H9 (cell line): ENCODE data around the gene SHPK. TPM values are rescaled to one million over a fixed set of nuclear protein-coding genes. Genes with fewer than 3 reads are reported as not detected.

Experiments used
- DNase-seq: peaks from one replicate; pipeline ENCODE4 v3.0.0-alpha.2; 2017
- H2AFZ ChIP-seq: one replicate; pipeline ENCODE4 v1.6.1; 2013; ENCODE audit warnings: mild to moderate bottlenecking, low read length, control low read depth, moderate library complexity
- H2AK5ac ChIP-seq: 2 replicates; pipeline ENCODE4 v1.6.1; 2013; ENCODE audit warnings: low read length, control low read depth, mixed read lengths; ENCODE audit not compliant: insufficient read length
- H2BK120ac ChIP-seq: one replicate; pipeline ENCODE4 v1.6.1; 2013; ENCODE audit warnings: low read depth, mild to moderate bottlenecking, low read length, control low read depth, inconsistent platforms; ENCODE audit not compliant: poor library complexity, severe bottlenecking
- H2BK12ac ChIP-seq: 2 replicates; pipeline ENCODE4 v1.6.1; 2013; ENCODE audit warnings: low read length, control low read depth, mixed read lengths, low read depth; ENCODE audit not compliant: insufficient read length
- H2BK15ac ChIP-seq: 2 replicates; pipeline ENCODE4 v1.6.1; 2013; ENCODE audit warnings: low read depth, low read length, control low read depth
- H2BK20ac ChIP-seq: one replicate; pipeline ENCODE4 v1.6.1; 2013; ENCODE audit warnings: low read depth, mild to moderate bottlenecking, low read length, control low read depth, inconsistent platforms; ENCODE audit not compliant: poor library complexity, severe bottlenecking
- H2BK5ac ChIP-seq: 2 replicates; pipeline ENCODE4 v1.6.1; 2013; ENCODE audit warnings: low read length, control low read depth, mixed read lengths; ENCODE audit not compliant: insufficient read length
- H3K14ac ChIP-seq: 2 replicates; pipeline ENCODE4 v1.6.1; 2013; ENCODE audit warnings: low read length, control low read depth; ENCODE audit not compliant: insufficient read depth
- H3K18ac ChIP-seq: 2 replicates; pipeline ENCODE4 v1.6.1; 2013; ENCODE audit warnings: low read depth, mild to moderate bottlenecking, mixed read lengths, low read length, control low read depth; ENCODE audit not compliant: insufficient read length
- H3K23ac ChIP-seq: 2 replicates; pipeline ENCODE4 v1.6.1; 2013; ENCODE audit warnings: low read length, control low read depth, mixed read lengths, low read depth; ENCODE audit not compliant: insufficient read length
- H3K23me2 ChIP-seq: 2 replicates; pipeline ENCODE4 v1.6.1; 2013; ENCODE audit warnings: low read depth, mild to moderate bottlenecking, mixed read lengths, low read length, control low read depth; ENCODE audit not compliant: insufficient read length, poor library complexity, severe bottlenecking
- H3K27ac ChIP-seq: 2 replicates; pipeline ENCODE4 v1.5.1; 2013; ENCODE audit warnings: low read length, control low read depth, mixed read lengths, low read depth; ENCODE audit not compliant: insufficient read length
- H3K27me3 ChIP-seq: 2 replicates; pipeline ENCODE4 v1.6.1; 2013; ENCODE audit warnings: low read length, control low read depth, inconsistent platforms; ENCODE audit not compliant: insufficient read depth
- H3K4ac ChIP-seq: 2 replicates; pipeline ENCODE4 v1.6.1; 2013; ENCODE audit warnings: low read depth, mild to moderate bottlenecking, control low read depth, inconsistent platforms, low read length, moderate library complexity
- H3K4me1 ChIP-seq: 2 replicates; pipeline ENCODE4 v1.6.1; 2013; ENCODE audit warnings: low read length, control low read depth, inconsistent platforms; ENCODE audit not compliant: insufficient read depth
- H3K4me2 ChIP-seq: 2 replicates; pipeline ENCODE4 v1.6.1; 2013; ENCODE audit warnings: low read length, control low read depth, mixed read lengths; ENCODE audit not compliant: insufficient read length, insufficient read depth
- H3K56ac ChIP-seq: 2 replicates; pipeline ENCODE4 v1.6.1; 2013; ENCODE audit warnings: low read depth, mild to moderate bottlenecking, mixed read lengths, low read length, control low read depth; ENCODE audit not compliant: insufficient read length
- H3K79me1 ChIP-seq: 2 replicates; pipeline ENCODE4 v1.6.1; 2013; ENCODE audit warnings: low read depth, mild to moderate bottlenecking, moderate library complexity, low read length, control low read depth, inconsistent platforms; ENCODE audit not compliant: insufficient read depth, poor library complexity, severe bottlenecking
- H3K79me2 ChIP-seq: 2 replicates; pipeline ENCODE4 v1.6.1; 2013; ENCODE audit warnings: low read length, control low read depth, inconsistent platforms; ENCODE audit not compliant: insufficient read depth
- H3K9ac ChIP-seq: 2 replicates; pipeline ENCODE4 v1.6.1; 2013; ENCODE audit warnings: low read length, control low read depth, mixed read lengths; ENCODE audit not compliant: insufficient read length; ENCODE audit errors: extremely low read depth
- H3K9me3 ChIP-seq: one replicate; pipeline ENCODE4 v1.6.1; 2013; ENCODE audit warnings: low read depth, low read length, inconsistent platforms; ENCODE audit not compliant: control insufficient read depth
- H3T11ph ChIP-seq: one replicate; pipeline ENCODE4 v1.6.1; 2013; ENCODE audit warnings: mild to moderate bottlenecking, low read length, control low read depth, inconsistent platforms
- H4K20me1 ChIP-seq: one replicate; pipeline ENCODE4 v1.6.1; 2013; ENCODE audit not compliant: control insufficient read depth, insufficient read length, insufficient read depth
- H4K5ac ChIP-seq: 2 replicates; pipeline ENCODE4 v1.6.1; 2013; ENCODE audit warnings: low read depth, mild to moderate bottlenecking, mixed read lengths, low read length, control low read depth; ENCODE audit not compliant: insufficient read length
- H4K8ac ChIP-seq: replicated peaks from 2 replicates; pipeline ENCODE4 v1.6.1; 2013; ENCODE audit warnings: low read length, control low read depth, mixed read lengths, low read depth; ENCODE audit not compliant: insufficient read length
- H4K91ac ChIP-seq: 2 replicates; pipeline ENCODE4 v1.6.1; 2013; ENCODE audit warnings: low read depth, mild to moderate bottlenecking, moderate library complexity, mixed read lengths, low read length, control low read depth; ENCODE audit not compliant: insufficient read length
- H3K27ac Mint-ChIP-seq, 3 experiments: 2 replicates in 2 of 3; 3 replicates in 1 of 3; pipeline ENCODE4 v1.8.0; 2020 to 2021; ENCODE audit warnings: mixed read lengths in 3 of 3, mild to moderate bottlenecking in 1 of 3, moderate library complexity in 1 of 3
- H3K27me3 Mint-ChIP-seq: 2 replicates; pipeline ENCODE4 v1.8.0; 2021; ENCODE audit warnings: low read depth, mild to moderate bottlenecking, moderate library complexity, mixed read lengths
- H3K36me3 Mint-ChIP-seq, 3 experiments: 2 replicates in 2 of 3; 3 replicates in 1 of 3; pipeline ENCODE4 v1.8.0; 2020 to 2021; ENCODE audit warnings: low read depth in 3 of 3, mixed read lengths in 3 of 3; ENCODE audit not compliant: insufficient read depth in 1 of 3
- H3K4me1 Mint-ChIP-seq, 2 experiments: 2 replicates each; pipeline ENCODE4 v1.8.0; 2020; ENCODE audit warnings: mixed read lengths in 2 of 2
- H3K4me3 Mint-ChIP-seq, 2 experiments: 2 replicates in 1 of 2; 3 replicates in 1 of 2; pipeline ENCODE4 v1.8.0; 2020 to 2021; ENCODE audit warnings: mild to moderate bottlenecking in 2 of 2, mixed read lengths in 2 of 2, moderate library complexity in 1 of 2
- H3K9me3 Mint-ChIP-seq, 2 experiments: 2 replicates in 1 of 2; 3 replicates in 1 of 2; pipeline ENCODE4 v1.8.0; 2020; ENCODE audit warnings: mild to moderate bottlenecking in 2 of 2, mixed read lengths in 2 of 2, moderate library complexity in 1 of 2
- CTCF ChIP-seq: fragments of 200-600 bp; sonication (generic); conservative IDR thresholded peaks from 3 replicates; pipeline ENCODE4 v1.8.0; 2021; ENCODE audit warnings: antibody characterized with exemption, mild to moderate bottlenecking
- WGBS: extraction: QIAGEN DNeasy Blood & Tissue Kit; methylation state at CpG from one replicate; pipeline ENCODE4 v1.1.7; 2013; ENCODE audit warnings: missing lambda C conversion rate, low lambda C conversion rate, mixed read lengths; ENCODE audit not compliant: insufficient read length; ENCODE audit errors: extremely low coverage; 5-methylcytosine and 5-hydroxymethylcytosine counted together
- total RNA-seq: library from RNA; stranded (reverse); gene quantifications from 2 replicates; pipeline ENCODE4 v1.2.1, GENCODE V29; 2021

The SHPK gene
- total RNA-seq, 1 experiment from 2014 or later = 27.0 TPM

- Histone ChIP-seq H3K9me3 (no peaks in the 10 kb centered on the region), H2BK20ac (no peak overlapping the region), H3K79me2 (no peaks in the 10 kb centered on the region), H2AFZ (no peak overlapping the region), H3K18ac (no peak overlapping the region), H2BK120ac (no peak overlapping the region), H4K91ac (no peak overlapping the region), H3K4ac (no peak overlapping the region), H3T11ph (no peak overlapping the region), H3K9ac (no peak overlapping the region), H2AK5ac (no peak overlapping the region), H2BK15ac (no peak overlapping the region), H3K23me2 (no peaks in the 10 kb centered on the region), H3K79me1 (no peaks in the 10 kb centered on the region), H3K56ac (no peak overlapping the region), H3K23ac (no peak overlapping the region), H3K4me2 (no peak overlapping the region), H2BK5ac (no peak overlapping the region), H3K27me3 (no peaks in the 10 kb centered on the region), H4K5ac (no peak overlapping the region), H3K4me1 (no peaks in the 10 kb centered on the region), H4K20me1 (no peaks in the 10 kb centered on the region), H3K27ac (no peak overlapping the region), H3K14ac (no peak overlapping the region), H4K8ac (no peak overlapping the region), H2BK12ac (no peak overlapping the region)
- Mint-ChIP-seq H3K27me3 (peaks cover 4% of the 10 kb centered on the region; the same call in 1 of the 2 replicates), H3K36me3 (no peaks in the 10 kb centered on the region; a peak in 1 of 7 replicates), H3K4me1 (peaks cover 9 to 19% of the 10 kb centered on the region in 2 experiments), H3K9me3 (no peaks in the 10 kb centered on the region), H3K4me3 (no peak overlapping the region), H3K27ac (no peak overlapping the region)
- WGBS = no CpG with 5 or more reads among the region's 20 CpGs
- no peak for TF ChIP-seq CTCF
- DNase-seq = no peak
Observed at GRCh38 chr17:3679531-3680126, 43.6 kb upstream of the SHPK start.
